Aorta (tissue), 5 donors: ENCODE measurements around the gene NUP210. TPM values are rescaled to one million over a fixed set of nuclear protein-coding genes. Genes with fewer than 3 reads are reported as not detected.

Experiments used
- ATAC-seq: fragments of 200-7000 bp; cut with Tn5 transposase; one replicate; pipeline ENCODE4 v1.9.1; 2022; ENCODE audit warnings: moderate library complexity; ENCODE audit not compliant: low FRiP score
- DNase-seq, 2 donors: peaks; one replicate each; pipeline ENCODE4 v3.0.0-alpha.2; 2020
- H3K27ac ChIP-seq, 2 donors: one replicate each; pipeline ENCODE4 v1.5.1; 2013; ENCODE audit warnings: low read length in 2 of 2, mild to moderate bottlenecking in 2 of 2, moderate library complexity in 2 of 2, control low read depth in 1 of 2, inconsistent platforms in 1 of 2, low read depth in 1 of 2
- H3K27me3 ChIP-seq, 2 donors: one replicate each; pipeline ENCODE4 v1.6.1; 2013; ENCODE audit warnings: control low read depth in 1 of 2, low read length in 1 of 2, mild to moderate bottlenecking in 1 of 2, moderate library complexity in 1 of 2; ENCODE audit not compliant: insufficient read depth in 2 of 2, control insufficient read depth in 1 of 2
- H3K36me3 ChIP-seq, 2 donors: one replicate each; pipeline ENCODE4 v1.6.1; 2013; ENCODE audit warnings: control low read depth in 1 of 2, low read length in 1 of 2, mild to moderate bottlenecking in 1 of 2; ENCODE audit not compliant: insufficient read depth in 2 of 2, control insufficient read depth in 1 of 2
- H3K4me1 ChIP-seq, 2 donors: one replicate each; pipeline ENCODE4 v1.6.1; 2013; ENCODE audit warnings: low read length in 2 of 2, control low read depth in 1 of 2, mild to moderate bottlenecking in 1 of 2, moderate library complexity in 1 of 2; ENCODE audit not compliant: insufficient read depth in 2 of 2, control insufficient read depth in 1 of 2
- H3K4me3 ChIP-seq, 2 donors: one replicate each; pipeline ENCODE4 v1.5.1; 2013; ENCODE audit warnings: low read length in 2 of 2, control low read depth in 1 of 2, mild to moderate bottlenecking in 1 of 2
- H3K9me3 ChIP-seq: one replicate; pipeline ENCODE4 v1.6.1; 2013; ENCODE audit warnings: mild to moderate bottlenecking, low read length; ENCODE audit not compliant: control insufficient read depth
- WGBS, 2 donors: extraction: QIAGEN DNeasy Blood & Tissue Kit; methylation state at CpG; one replicate each; pipeline ENCODE4 v1.1.7; 2013; 5-methylcytosine and 5-hydroxymethylcytosine counted together
- intact Hi-C, 2 donors: fragments of 100-400 bp; cut with DNase I; formaldehyde crosslinking; loops; one replicate each; pipeline versions ENCODE4 v1.14.2 to v1.15.0; 2022
- polyA plus RNA-seq, 2 donors: library from polyadenylated mRNA; stranded (reverse); fragments of 200-250 nt; gene quantifications; one replicate each; pipeline ENCODE4 v1.2.3, GENCODE V29; 2013
- total RNA-seq, 2 donors: library from RNA; stranded (reverse); fragmentation: NEBNext Ultra II Directional; extraction: Animal tissue kit (Norgen Biotek cat#: 25700); gene quantifications; one replicate each; pipeline ENCODE4 v1.2.1, GENCODE V29; 2021
- donor health status: healthy with polysubstance abuse.
- donor health status: Bipolar disorder and iron deficiency.
- donor health status: DM: no; HTN: no; CAD: no.
- donor health status: DM: no; HTN: no; CAD: no.
- donor health status: DM: yes; HTN: yes; CAD: no.

The NUP210 gene
- total and polyA plus RNA-seq, 4 donors, result 0.49 to 4.8 (median 1.7) TPM

DNA sequence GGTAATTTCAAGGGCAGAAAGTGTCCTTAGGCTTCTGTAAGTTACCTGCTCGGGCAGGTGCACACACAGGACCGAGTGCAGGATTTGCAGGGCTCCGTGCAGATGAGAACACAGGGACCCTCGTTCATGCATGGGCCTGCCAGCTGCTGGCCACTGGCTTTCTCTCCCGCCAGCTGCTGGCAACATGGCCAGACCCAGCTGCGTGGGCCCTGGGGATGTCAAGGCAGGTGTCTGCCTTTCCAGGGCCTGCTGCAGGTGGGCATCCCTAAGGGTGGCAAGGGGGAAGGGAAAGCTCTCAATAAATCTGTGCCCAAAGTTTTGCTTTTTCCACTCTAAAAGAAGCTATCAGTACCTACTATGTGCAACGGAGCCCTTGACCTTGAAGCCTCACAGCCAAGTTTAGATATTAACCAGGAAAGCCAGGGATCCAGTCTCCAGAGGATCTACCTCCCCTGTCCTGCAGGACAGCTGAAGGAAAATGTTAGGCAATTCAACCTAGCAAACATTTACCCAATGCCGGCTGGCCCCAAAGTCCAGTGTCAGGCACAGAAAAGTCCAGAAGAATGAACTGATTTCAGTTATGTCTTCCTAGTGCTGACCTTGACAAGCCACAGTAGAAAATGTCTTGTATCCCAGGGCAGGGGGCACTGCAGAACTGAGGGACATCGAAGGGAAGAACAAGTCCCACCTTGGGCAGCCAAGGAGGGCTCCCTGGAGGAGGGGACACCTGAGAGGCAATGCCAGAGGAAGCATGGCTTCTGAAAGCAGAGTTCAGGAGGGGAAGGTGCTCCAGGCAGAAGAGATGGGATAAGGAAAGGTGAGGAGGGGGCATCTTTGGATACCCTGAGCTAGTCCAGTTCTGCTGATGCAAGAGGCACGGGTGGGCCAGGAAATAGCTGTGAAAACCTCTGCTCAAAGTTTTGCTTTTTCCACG is 26.4 kb downstream of the NUP210 start:
- H3K9me3 ChIP-seq, result no peaks in the 10 kb centered on the region
- DNase-seq (no peak), ATAC-seq (no peak)
- H3K27me3 ChIP-seq, result no peaks in the 10 kb centered on the region
- H3K4me1 ChIP-seq, result no peaks in the 10 kb centered on the region
- no peak overlapping the region for H3K27ac ChIP-seq
- no peaks in the 10 kb centered on the region for H3K36me3 ChIP-seq
- no peak overlapping the region for H3K4me3 ChIP-seq
- intact Hi-C loops, result no loop called here
- 80 to 92% methylated on average over 11 of the region's 11 CpGs for WGBS, 2 donors

DNA sequence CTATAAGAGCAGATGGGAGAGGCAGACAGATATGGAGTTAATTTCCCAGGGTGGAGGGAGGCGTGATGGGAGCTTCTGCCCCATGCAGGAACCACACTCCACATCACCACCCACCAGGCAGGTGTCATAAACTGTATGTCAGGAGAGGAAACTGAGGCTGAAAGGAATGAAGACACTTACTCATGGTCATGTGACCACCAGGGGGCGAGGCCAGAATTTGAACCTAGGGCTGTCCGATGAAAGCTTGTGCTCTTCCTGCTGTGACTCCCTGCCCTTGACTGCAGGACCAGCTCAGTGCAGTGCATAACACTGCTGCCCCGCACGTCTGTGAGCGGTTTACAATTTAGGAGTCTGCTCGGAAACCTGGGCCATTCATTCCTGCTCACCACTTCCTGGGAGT is 28.8 kb downstream of the NUP210 start:
- no peaks in the 10 kb centered on the region for H3K9me3 ChIP-seq
- 91 to 92% methylated on average over 7 of the region's 7 CpGs for WGBS, 2 donors
- no peak for ATAC-seq
- no peaks in the 10 kb centered on the region for H3K4me1 ChIP-seq
- no peaks in the 10 kb centered on the region for H3K36me3 ChIP-seq
- H3K27ac ChIP-seq, result no peak overlapping the region
- no peak overlapping the region for H3K4me3 ChIP-seq
- no peaks in the 10 kb centered on the region for H3K27me3 ChIP-seq
- DNase-seq, result no peak
- intact Hi-C loops, result no loop called here

DNA sequence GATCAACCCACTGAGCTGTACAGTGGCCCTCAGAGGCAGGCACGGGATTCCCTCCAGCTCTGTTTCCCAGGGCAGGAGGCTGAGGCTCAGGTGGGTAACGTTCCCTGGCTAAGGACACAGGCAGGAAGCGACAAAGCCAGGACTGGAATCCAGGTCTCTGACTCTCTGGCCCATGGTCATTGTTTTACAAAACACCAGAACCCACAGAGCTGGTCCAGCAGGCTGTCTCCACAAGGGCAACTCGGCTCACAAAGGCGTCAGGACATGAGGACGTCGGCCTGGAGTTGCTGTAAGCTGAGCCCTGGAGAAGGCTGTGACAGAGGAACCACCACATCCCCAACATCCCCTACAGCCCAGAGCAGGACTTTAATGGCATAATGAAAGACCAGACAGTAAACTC is 30.7 kb downstream of the NUP210 start:
- Histone ChIP-seq H3K27me3 (no peaks in the 10 kb centered on the region), H3K36me3 (peaks cover 0 to 1% of the 10 kb centered on the region in 2 donors)

DNA sequence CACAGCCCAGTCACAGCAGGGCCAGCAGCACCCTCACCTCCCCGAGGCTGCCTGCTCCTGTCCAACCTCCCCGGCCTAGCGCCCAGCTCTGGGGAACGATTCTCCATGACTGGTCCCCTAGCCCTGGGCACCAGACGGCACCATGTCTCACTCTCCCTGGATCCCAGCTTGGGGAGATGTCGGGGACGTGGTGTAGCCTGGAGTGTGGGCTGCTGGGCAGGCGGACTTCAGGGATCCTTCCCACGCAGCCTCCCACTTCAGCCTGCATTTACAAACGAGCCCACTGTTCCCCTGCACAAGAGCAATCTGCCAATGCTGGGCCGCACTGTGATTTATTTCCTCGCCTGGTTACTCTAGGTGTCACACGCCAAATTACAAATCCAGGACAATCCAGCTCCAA is 31.3 kb downstream of the NUP210 start:
- H3K27ac ChIP-seq, result no peak overlapping the region
- 94% methylated on average over 13 of the region's 13 CpGs for WGBS, 2 donors
- no peaks in the 10 kb centered on the region for H3K4me1 ChIP-seq
- no peaks in the 10 kb centered on the region for H3K9me3 ChIP-seq
- H3K4me3 ChIP-seq, result no peak overlapping the region
- intact Hi-C loops, result no loop called here
- DNase-seq, result no peak
- ATAC-seq, result no peak
- H3K27me3 ChIP-seq, result no peaks in the 10 kb centered on the region
- peaks cover 0 to 1% of the 10 kb centered on the region in 2 donors for H3K36me3 ChIP-seq

More for the DNA sequence above, 30.7 kb downstream of the NUP210 start:
- no peak for DNase-seq
- Histone ChIP-seq H3K9me3 (no peaks in the 10 kb centered on the region), H3K27ac (no peak overlapping the region), H3K4me1 (no peaks in the 10 kb centered on the region), H3K4me3 (no peak overlapping the region)
- no peak for ATAC-seq
- 86% methylated on average over 7 of the region's 7 CpGs for WGBS, 2 donors
- intact Hi-C loops, result no loop called here

DNA sequence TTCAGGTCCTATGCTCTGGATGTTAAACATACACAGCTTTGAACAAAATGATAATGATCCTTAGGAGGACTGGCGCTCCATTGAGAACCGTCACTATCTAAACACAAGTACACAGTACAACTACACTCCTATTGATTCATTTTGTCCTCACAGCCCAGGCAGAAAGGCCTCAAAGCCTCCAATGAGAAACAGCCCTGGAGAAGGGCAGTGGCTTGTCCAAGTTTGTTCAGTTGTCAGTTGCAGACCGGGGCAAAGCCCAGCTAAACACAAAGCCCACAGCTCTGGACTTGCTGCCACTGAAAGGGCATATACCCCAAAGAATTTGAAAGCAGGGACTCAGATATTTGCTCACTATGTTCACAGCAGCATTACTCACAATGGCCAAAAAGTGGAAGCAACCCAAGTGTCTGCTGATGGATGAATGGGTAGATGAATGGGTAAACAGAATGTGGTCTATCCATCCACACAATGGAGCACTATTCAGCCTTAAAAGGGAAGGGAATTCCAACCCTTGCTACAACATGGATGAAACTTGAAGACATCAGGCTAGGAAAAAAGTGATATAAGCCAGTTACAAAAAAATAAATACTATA is 34.7 kb downstream of the NUP210 start:
- H3K27ac ChIP-seq, result no peak overlapping the region
- intact Hi-C loops, result no loop called here
- WGBS, 2 donors, result 63 to 96% methylated on average over 3 of the region's 3 CpGs

DNA sequence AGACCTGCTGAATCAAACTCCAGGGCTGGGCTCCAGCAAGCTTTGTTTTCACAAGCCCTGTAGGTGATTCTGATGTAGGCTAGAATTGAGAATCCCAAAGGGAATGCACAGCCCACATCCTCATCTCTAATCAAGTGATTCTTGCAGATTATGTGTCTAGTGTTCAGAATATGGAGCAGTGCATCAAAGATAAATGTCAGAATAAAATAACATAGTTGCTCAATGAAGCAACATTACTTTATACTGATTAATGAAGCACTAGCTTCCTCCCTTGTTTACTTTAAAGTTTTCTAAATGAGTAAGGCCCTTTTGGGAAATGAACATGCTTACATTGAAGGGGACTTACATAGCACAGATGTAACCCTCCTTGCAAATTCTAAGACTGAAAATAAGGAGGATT is 39.2 kb downstream of the NUP210 start:
- no peak for ATAC-seq
- peaks cover 0 to 2% of the 10 kb centered on the region in 2 donors for H3K4me1 ChIP-seq
- intact Hi-C loops, result loop anchor here in 1 of 2 donors (5.0 kb wide), 1 partner anchor 36 kb away; no protein-coding TSS in a partner anchor
- H3K27ac ChIP-seq, result no peak overlapping the region
- H3K27me3 ChIP-seq, result no peaks in the 10 kb centered on the region
- H3K36me3 ChIP-seq, result no peaks in the 10 kb centered on the region
- H3K4me3 ChIP-seq, result no peak overlapping the region
- no peak for DNase-seq
- H3K9me3 ChIP-seq, result no peaks in the 10 kb centered on the region

More for the DNA sequence above, 34.7 kb downstream of the NUP210 start:
- Histone ChIP-seq H3K27me3 (no peaks in the 10 kb centered on the region), H3K9me3 (no peaks in the 10 kb centered on the region), H3K36me3 (peaks cover 0 to 1% of the 10 kb centered on the region in 2 donors), H3K4me1 (no peaks in the 10 kb centered on the region), H3K4me3 (no peak overlapping the region)
- ATAC-seq (no peak), DNase-seq (no peak)

DNA sequence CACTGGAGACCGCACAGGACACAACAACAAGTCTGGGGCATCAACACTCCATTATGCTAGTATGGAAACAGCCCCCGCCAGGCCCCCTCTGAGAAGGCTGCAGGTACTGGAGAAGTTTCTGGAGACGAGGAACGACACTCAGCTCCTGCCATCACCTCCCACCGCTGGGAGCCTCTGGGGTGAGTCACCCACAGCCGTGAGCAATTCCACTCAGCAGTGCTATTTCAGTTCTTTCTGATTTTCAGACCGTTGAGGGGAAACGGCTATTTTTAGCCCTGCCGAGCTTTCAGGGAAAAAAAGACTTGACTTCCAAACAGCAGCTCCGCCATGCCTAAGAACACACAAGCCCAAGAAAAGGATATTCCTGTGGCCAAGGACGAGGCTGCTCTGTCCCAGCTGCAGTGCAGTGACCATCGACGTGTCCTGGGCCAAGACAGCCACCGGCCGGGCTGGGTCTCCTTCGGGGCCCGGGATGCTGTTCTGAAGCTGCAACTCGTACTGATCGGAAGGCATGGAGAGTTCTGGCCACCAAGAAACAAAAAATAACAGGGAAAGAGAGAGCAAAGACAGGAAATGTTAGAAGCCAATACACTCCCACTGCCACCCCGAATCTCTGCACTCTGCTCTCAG is 40.8 kb downstream of the NUP210 start:
- peaks cover 0 to 2% of the 10 kb centered on the region in 2 donors for H3K4me1 ChIP-seq
- peak; percentile 71 to 87 for DNase-seq
- peak; percentile 78 for ATAC-seq
- H3K27ac ChIP-seq, result peak overlapping the region; percentile 16 to 94
- intact Hi-C loops, result loop anchor here in 1 of 2 donors (5.0 kb wide), 1 partner anchor 73 kb away; no protein-coding TSS in a partner anchor
- H3K36me3 ChIP-seq, result no peaks in the 10 kb centered on the region
- H3K9me3 ChIP-seq, result no peaks in the 10 kb centered on the region
- H3K27me3 ChIP-seq, result no peaks in the 10 kb centered on the region
- WGBS, 2 donors, result 15 to 16% methylated on average over 20 of the region's 20 CpGs
- H3K4me3 ChIP-seq, result no peak overlapping the region

DNA sequence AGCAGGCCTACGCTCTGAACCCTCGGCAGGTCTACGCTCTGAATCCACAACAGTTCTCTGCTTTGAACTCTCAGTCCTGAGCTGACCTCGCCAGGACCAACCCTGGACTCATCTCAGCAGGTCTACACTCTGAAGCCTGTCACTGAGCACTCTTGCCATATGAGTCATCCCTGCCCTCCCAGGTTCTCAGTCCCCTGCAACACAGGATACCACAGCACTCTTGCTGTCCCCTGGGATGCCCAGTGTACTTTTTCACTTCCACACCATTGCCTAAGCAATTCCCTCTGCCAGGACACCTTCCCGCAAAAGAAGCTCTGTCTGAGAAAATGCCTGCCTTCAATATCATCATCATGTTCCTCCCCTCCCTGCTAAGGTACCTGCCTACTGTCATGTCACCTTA is 42.0 kb downstream of the NUP210 start:
- Histone ChIP-seq H3K9me3 (no peaks in the 10 kb centered on the region), H3K4me3 (no peak overlapping the region), H3K4me1 (peaks cover 0 to 2% of the 10 kb centered on the region in 2 donors), H3K27me3 (no peaks in the 10 kb centered on the region), H3K36me3 (no peaks in the 10 kb centered on the region), H3K27ac (no peak overlapping the region)
- intact Hi-C loops, result loop anchor here in 1 of 2 donors (5.0 kb wide), 1 partner anchor 74 kb away; no protein-coding TSS in a partner anchor
- DNase-seq (no peak), ATAC-seq (no peak)
- 94 to 95% methylated on average over 5 of the region's 5 CpGs for WGBS, 2 donors
